Stomach (tissue), 4 donors: ENCODE results near the gene LYAR.

Experiments used
- CTCF ChIP-seq, 7 experiments: fragments of 450-650 bp in 4 of 7; fragments of 200-600 bp in 3 of 7; sonication (generic) in 3 of 7; IDR thresholded peaks; one replicate each; pipeline ENCODE4 v1.5.1; 2016 to 2019; ENCODE audit warnings: antibody characterized with exemption in 7 of 7, control low read depth in 2 of 7, mild to moderate bottlenecking in 1 of 7
- EP300 ChIP-seq: sonication (generic); formaldehyde crosslinking; IDR thresholded peaks from one replicate; pipeline ENCODE4 v1.6.1; 2017; ENCODE audit warnings: antibody characterized with exemption
- POLR2A ChIP-seq, 4 donors: fragments of 450-650 bp; IDR thresholded peaks; one replicate each; pipeline ENCODE4 v1.6.1; 2016; ENCODE audit warnings: antibody characterized with exemption in 4 of 4, control low read depth in 2 of 4, mild to moderate bottlenecking in 1 of 4, moderate library complexity in 1 of 4

- TF ChIP-seq CTCF (IDR thresholded peaks at IDR 0.05) (no peak), POLR2A (IDR thresholded peaks at IDR 0.05) (no peak), EP300 (no peak)
These were observed 15.7 kb downstream of the LYAR start for GRCh38 chr4:4274226-4274625.
